Gastrocnemius medialis (tissue), 4 donors: ENCODE data around the gene DEPDC1B. TPM values are rescaled to one million over a fixed set of nuclear protein-coding genes. Genes with fewer than 3 reads are reported as not detected.
"Not testable (repeated sequence)": the region's sequence is repeated elsewhere in the genome, so short reads cannot be mapped to it uniquely, and the experiment has no call there.

Experiments used
- ATAC-seq, 2 donors: fragments of 150-250 bp; one replicate each; pipeline ENCODE4 v1.9.1; 2016
- DNase-seq, 2 donors: peaks; one replicate each; pipeline ENCODE4 v3.0.0-alpha.2; 2019
- H3K27ac ChIP-seq, 4 donors: fragments of 200-600 bp; sonication (generic); 1 replicate in 1 of 4; 2 replicates in 3 of 4; pipeline ENCODE4 v1.5.1; 2016 to 2018; ENCODE audit warnings: mild to moderate bottlenecking in 2 of 4, moderate library complexity in 1 of 4
- H3K27me3 ChIP-seq, 3 donors: fragments of 200-600 bp; sonication (generic) in 2 of 3; 1 replicate in 1 of 3; 2 replicates in 2 of 3; pipeline versions ENCODE4 v1.5.1 to v1.6.0; 2016 to 2019; ENCODE audit warnings: mild to moderate bottlenecking in 1 of 3, moderate library complexity in 1 of 3
- H3K36me3 ChIP-seq, 2 donors: fragments of 200-600 bp; sonication (generic) in 1 of 2; one replicate each; pipeline ENCODE4 v1.5.1; 2017 to 2018
- H3K4me1 ChIP-seq, 2 donors: fragments of 200-600 bp; sonication (generic) in 1 of 2; one replicate each; pipeline ENCODE4 v1.5.1; 2016 to 2017; ENCODE audit warnings: mild to moderate bottlenecking in 2 of 2
- H3K4me3 ChIP-seq, 4 donors: fragments of 200-600 bp; sonication (generic) in 3 of 4; 1 replicate in 1 of 4; 2 replicates in 3 of 4; pipeline ENCODE4 v1.5.1; 2016 to 2019; ENCODE audit warnings: mild to moderate bottlenecking in 2 of 4
- H3K9me3 ChIP-seq, 3 donors: fragments of 200-600 bp; sonication (generic) in 2 of 3; 1 replicate in 1 of 3; 2 replicates in 2 of 3; pipeline ENCODE4 v1.5.1; 2016 to 2019
- POLR2A ChIP-seq, 2 donors: fragments of 450-650 bp; IDR thresholded peaks; one replicate each; pipeline ENCODE4 v1.6.1; 2017; ENCODE audit warnings: antibody characterized with exemption in 2 of 2, mild to moderate bottlenecking in 2 of 2, moderate library complexity in 2 of 2
- in situ Hi-C, 4 donors: fragments of 200-750 bp; cut with MboI; loops; one replicate each; pipeline versions ENCODE4 v1.15.0 to v1.8.0; 2017; ENCODE audit warnings: low sequenced_read_pairs in 4 of 4
- intact Hi-C: fragments of 100-400 bp; cut with DNase I; formaldehyde crosslinking; loops from one replicate; pipeline ENCODE4 v1.15.1; 2023; ENCODE audit warnings: low total_unique reads
- total RNA-seq, 4 donors: library from RNA; depleted of rRNA; stranded (reverse); fragments of >200 nt; gene quantifications; one replicate each; pipeline versions ENCODE4 v1.1.0 to v1.2.3, GENCODE V29; 2016
- TF ChIP-seq, protein P1 (sequence below), 5 experiments: fragments of 450-650 bp in 3 of 5; fragments of 200-600 bp in 2 of 5; sonication (generic) in 2 of 5; IDR thresholded peaks in 4 of 5; conservative IDR thresholded peaks in 1 of 5; 1 replicate in 4 of 5; 2 replicates in 1 of 5; pipeline ENCODE4 v1.5.1; 2016 to 2019; ENCODE audit warnings: antibody characterized with exemption in 5 of 5, mild to moderate bottlenecking in 3 of 5, moderate library complexity in 3 of 5

Gene DEPDC1B
- total RNA-seq, 4 donors from 2014 or later, result 0.42 TPM; not detected in 3

DNA sequence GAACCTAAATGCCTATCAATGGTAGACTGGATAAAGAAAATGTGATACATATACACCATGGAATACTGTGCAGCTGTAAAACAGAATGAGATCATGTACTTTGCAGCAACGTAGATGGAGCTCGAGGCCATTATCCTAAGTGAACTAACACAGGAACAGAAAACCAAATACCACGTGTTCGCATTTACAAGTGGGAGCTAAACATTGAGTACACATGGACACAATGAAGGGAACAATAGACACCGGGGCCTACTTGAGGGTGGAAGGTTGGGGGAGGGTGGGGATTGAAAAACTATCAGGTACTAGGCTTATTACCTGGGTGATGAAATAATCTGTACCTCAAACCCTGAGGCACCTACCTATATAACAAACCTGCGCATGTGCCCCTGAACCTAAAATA lies 22.4 kb upstream of the DEPDC1B start:
- no peaks in the 10 kb centered on the region for H3K27me3 ChIP-seq
- DNase-seq (no peak), ATAC-seq (no peak)
- no peaks in the 10 kb centered on the region for H3K36me3 ChIP-seq
- H3K4me1 ChIP-seq, result no peaks in the 10 kb centered on the region
- intact Hi-C loops (no loop called here), in situ Hi-C loops (no loop called here)
- no peaks in the 10 kb centered on the region for H3K9me3 ChIP-seq
- H3K4me3 ChIP-seq, result no peak overlapping the region
- TF ChIP-seq, protein P1, sequence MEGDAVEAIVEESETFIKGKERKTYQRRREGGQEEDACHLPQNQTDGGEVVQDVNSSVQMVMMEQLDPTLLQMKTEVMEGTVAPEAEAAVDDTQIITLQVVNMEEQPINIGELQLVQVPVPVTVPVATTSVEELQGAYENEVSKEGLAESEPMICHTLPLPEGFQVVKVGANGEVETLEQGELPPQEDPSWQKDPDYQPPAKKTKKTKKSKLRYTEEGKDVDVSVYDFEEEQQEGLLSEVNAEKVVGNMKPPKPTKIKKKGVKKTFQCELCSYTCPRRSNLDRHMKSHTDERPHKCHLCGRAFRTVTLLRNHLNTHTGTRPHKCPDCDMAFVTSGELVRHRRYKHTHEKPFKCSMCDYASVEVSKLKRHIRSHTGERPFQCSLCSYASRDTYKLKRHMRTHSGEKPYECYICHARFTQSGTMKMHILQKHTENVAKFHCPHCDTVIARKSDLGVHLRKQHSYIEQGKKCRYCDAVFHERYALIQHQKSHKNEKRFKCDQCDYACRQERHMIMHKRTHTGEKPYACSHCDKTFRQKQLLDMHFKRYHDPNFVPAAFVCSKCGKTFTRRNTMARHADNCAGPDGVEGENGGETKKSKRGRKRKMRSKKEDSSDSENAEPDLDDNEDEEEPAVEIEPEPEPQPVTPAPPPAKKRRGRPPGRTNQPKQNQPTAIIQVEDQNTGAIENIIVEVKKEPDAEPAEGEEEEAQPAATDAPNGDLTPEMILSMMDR (IDR thresholded peaks at IDR 0.05 in 4 of 5, conservative IDR thresholded peaks at IDR 0.05 in 1 of 5), result no peak
- no peak for TF ChIP-seq POLR2A (IDR thresholded peaks at IDR 0.05)
- H3K27ac ChIP-seq, result no peak overlapping the region

DNA sequence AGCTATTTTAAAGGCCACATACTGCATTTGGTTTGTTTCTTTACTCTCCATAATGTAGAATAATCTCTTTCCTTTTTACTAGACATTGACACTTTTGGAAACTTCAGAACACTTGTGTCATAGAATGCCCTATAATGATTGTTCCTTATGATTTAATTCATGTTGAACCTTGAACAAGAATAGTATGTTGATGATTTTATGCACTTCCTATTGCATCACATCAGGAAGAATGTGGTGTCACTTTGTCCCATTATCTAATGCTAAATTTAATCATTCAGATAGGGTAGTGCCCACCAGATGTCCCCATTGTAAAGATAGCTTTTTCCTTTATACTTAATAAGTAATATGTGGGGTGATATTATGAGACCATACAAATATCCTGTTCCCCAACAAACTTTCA lies 19.4 kb upstream of the DEPDC1B start:
- no peak overlapping the region for H3K27ac ChIP-seq
- H3K27me3 ChIP-seq, result no peaks in the 10 kb centered on the region
- H3K4me3 ChIP-seq, result no peak overlapping the region
- no peaks in the 10 kb centered on the region for H3K36me3 ChIP-seq
- in situ Hi-C loops, result no loop called here
- ATAC-seq (no peak), DNase-seq (no peak)
- no peak for TF ChIP-seq POLR2A (IDR thresholded peaks at IDR 0.05)
- TF ChIP-seq, protein P1 (IDR thresholded peaks at IDR 0.05 in 4 of 5, conservative IDR thresholded peaks at IDR 0.05 in 1 of 5), result no peak
- H3K4me1 ChIP-seq, result no peaks in the 10 kb centered on the region
- no peaks in the 10 kb centered on the region for H3K9me3 ChIP-seq
- intact Hi-C loops, result no loop called here

DNA sequence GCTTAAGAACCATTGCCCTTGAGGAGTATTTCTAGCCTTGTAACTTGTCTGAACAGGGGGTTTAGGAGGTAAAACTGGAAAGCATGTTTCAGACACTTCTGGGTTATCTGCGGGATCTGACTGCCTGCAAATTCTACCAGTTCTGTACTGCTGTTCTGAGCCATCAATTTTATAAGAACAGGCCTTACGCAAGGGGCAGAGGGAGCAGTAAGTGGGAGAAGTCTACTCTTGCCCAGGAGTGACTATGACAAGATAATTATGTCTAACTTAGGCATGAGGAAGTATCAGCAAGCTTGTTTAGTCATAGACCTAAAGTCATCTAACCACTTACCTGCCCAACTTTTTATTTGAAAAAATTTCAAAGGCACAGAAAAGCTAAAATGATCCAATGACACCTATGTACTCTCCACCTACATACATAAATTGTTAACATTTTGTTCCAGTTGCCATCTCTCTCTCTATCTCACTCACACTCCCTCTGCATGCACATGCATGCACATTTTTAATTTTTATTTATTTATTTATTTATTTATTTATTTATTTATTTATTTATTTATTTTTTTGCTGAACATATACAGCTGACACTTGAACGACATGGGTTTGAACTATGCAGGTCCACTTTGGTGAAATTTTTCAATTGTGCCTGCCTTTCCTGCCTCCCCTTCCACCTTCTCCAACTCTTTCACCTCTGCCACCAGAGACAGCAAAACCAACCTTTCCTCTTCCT lies 18.4 kb upstream of the DEPDC1B start:
- TF ChIP-seq, protein P1 (IDR thresholded peaks at IDR 0.05 in 4 of 5, conservative IDR thresholded peaks at IDR 0.05 in 1 of 5), result no peak
- in situ Hi-C loops, result no loop called here

DNA sequence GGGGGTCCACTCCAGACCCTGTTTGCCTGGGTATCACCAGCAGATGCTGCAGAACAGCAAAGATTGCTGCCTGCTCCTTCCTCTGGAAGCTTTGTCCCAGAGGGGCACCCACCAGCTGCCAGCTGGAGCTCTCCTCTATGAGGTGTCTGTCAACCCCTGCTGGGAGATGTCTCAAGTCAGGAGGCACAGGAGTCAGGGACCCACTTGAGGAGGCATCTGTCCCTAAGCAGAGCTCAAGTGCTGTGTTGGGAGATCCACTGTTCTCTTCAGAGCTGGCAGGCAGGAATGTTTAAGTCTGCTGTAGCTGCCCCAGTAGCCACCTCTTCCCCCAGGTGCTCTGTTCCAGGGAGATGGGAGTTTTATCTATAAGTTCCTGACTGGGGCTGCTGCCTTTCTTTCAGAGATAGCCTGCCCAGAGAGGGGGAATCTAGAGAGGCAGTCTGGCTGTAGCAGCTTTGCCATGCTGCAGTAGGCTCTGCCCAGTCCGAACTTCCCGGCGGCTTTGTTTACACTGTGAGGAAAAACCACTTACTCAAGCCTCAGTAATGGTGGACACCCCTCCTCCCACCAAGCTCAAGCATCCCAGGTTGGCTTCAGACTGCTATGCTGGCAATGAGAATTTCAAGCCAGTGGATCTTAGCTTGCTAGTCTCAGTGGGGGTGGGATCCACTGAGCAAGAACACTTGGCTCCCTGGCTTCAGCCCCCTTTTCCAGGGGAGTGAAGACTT lies 15.4 kb upstream of the DEPDC1B start:
- H3K9me3 ChIP-seq, in situ Hi-C loops, H3K36me3 ChIP-seq, H3K4me3 ChIP-seq, H3K27ac ChIP-seq, ATAC-seq, DNase-seq, intact Hi-C loops, H3K27me3 ChIP-seq, H3K4me1 ChIP-seq: not testable (repeated sequence)

More for the DNA sequence above, 18.4 kb upstream of the DEPDC1B start:
- no peak for ATAC-seq
- H3K27me3 ChIP-seq, result no peaks in the 10 kb centered on the region
- H3K4me1 ChIP-seq, result no peaks in the 10 kb centered on the region
- no peak overlapping the region for H3K27ac ChIP-seq
- intact Hi-C loops, result no loop called here
- H3K9me3 ChIP-seq, result no peaks in the 10 kb centered on the region
- no peak for DNase-seq
- no peak overlapping the region for H3K4me3 ChIP-seq
- H3K36me3 ChIP-seq, result no peaks in the 10 kb centered on the region

DNA sequence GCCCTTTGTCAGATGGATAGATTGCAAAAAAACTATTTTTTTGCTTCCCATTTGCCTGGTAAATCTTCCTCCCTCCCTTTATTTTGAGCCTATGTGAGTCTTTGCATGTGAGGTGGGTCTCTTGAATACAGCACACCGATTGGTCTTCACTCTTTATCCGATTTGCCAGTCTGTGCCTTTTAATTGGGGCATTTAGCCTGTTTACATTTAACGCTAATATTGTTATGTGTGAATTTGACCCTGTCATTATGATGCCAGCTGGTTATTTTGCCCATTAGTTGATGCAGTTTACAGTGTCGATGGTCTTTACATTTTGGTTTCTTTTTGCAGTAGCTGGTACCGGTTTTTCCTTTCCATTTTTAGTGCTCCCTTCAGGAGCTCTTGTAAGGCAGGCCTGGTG lies 13.0 kb upstream of the DEPDC1B start:
- no peaks in the 10 kb centered on the region for H3K36me3 ChIP-seq
- intact Hi-C loops (no loop called here), in situ Hi-C loops (no loop called here)
- DNase-seq (no peak), ATAC-seq (no peak)
- H3K4me3 ChIP-seq, result no peak overlapping the region
- no peaks in the 10 kb centered on the region for H3K27me3 ChIP-seq
- TF ChIP-seq POLR2A (IDR thresholded peaks at IDR 0.05), result no peak
- TF ChIP-seq, protein P1 (IDR thresholded peaks at IDR 0.05 in 4 of 5, conservative IDR thresholded peaks at IDR 0.05 in 1 of 5), result no peak
- H3K27ac ChIP-seq, result no peak overlapping the region
- H3K4me1 ChIP-seq, result no peaks in the 10 kb centered on the region
- H3K9me3 ChIP-seq, result no peaks in the 10 kb centered on the region

DNA sequence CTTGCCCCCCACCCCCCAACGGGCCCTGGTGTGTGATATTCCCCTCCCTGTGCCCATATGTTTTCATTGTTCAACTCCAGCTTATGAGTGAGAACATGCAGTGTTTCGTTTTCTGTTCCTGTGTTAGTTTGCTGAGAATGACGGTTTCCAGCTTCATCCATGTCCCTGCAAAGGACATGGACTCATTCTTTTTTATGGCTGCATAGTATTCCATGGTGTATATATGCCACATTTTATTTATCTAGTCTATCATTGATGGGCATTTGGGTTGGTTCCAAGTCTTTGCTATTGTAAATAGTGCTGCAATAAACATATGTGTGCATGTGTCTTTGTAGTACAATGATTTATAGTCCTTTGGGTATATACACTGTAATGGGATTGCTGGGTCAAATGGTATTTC lies 11.9 kb upstream of the DEPDC1B start:
- H3K27ac ChIP-seq, intact Hi-C loops, ATAC-seq: not testable (repeated sequence)

More for the DNA sequence above, 11.9 kb upstream of the DEPDC1B start:
- in situ Hi-C loops, H3K4me3 ChIP-seq, H3K27me3 ChIP-seq, H3K36me3 ChIP-seq, H3K4me1 ChIP-seq, H3K9me3 ChIP-seq, DNase-seq: not testable (repeated sequence)
